ENCODE measurements around the gene METTL25. TPM values are rescaled to one million over a fixed set of nuclear protein-coding genes. Genes with fewer than 3 reads are reported as not detected.

METTL25 gene
- polyA plus RNA-seq, 1 of the 3 experiments (the other 2 are of a cell fraction), result 3.0 TPM

GRCh38 chr12:82456633-82457032 is 98.3 kb downstream of the METTL25 start:
- Histone ChIP-seq H3K9me3 (no peaks in the 10 kb centered on the region), H3F3A (replicated peaks; ENCODE audit: insufficient read depth) (peaks cover 4% of the 10 kb centered on the region), H3K27me3 (ENCODE audit: insufficient read depth) (no peaks in the 10 kb centered on the region), H3K27ac (ENCODE audit: low read depth in 2 of 2, low read length in 1 of 2) (no peak overlapping the region), H3K36me3 (replicated peaks in 1 of 2; ENCODE audit: control insufficient read depth in 1 of 2, insufficient read depth in 2 of 2, low read length in 1 of 2) (no peaks in the 10 kb centered on the region), H3K4me1 (ENCODE audit: control insufficient read depth in 1 of 2, insufficient read depth in 2 of 2, low read depth in 1 of 2, low read length in 1 of 2) (no peaks in the 10 kb centered on the region), H3K4me3 (ENCODE audit: low read depth in 2 of 2, low read length in 1 of 2) (no peak overlapping the region), H3K4me2 (no peak overlapping the region), H3K9me2 (no peaks in the 10 kb centered on the region), H4K20me1 (ENCODE audit: insufficient read depth) (no peaks in the 10 kb centered on the region), H3K79me2 (ENCODE audit: insufficient read depth) (no peaks in the 10 kb centered on the region), H2AFZ (ENCODE audit: low read depth) (no peak overlapping the region), H3K9ac (no peak overlapping the region)
- TF ChIP-seq MEF2A (IDR thresholded peaks at IDR 0.05; ENCODE audit: borderline replicate concordance, low read depth) (no peak), ELF1 (IDR thresholded peaks at IDR 0.05) (no peak), EZH2phosphoT487 (IDR thresholded peaks at IDR 0.05; ENCODE audit: borderline replicate concordance, low read depth) (no peak), SMC3 (IDR thresholded peaks at IDR 0.05; ENCODE audit: low read depth, low read length) (no peak), CHD2 (IDR thresholded peaks at IDR 0.05; ENCODE audit: low read length, partially characterized antibody) (no peak), EP300 (IDR thresholded peaks at IDR 0.05; ENCODE audit: borderline replicate concordance in 1 of 2, low read depth in 1 of 2, low read length in 1 of 2) (no peak), MXI1 (IDR thresholded peaks at IDR 0.05; ENCODE audit: low read depth, low read length) (no peak), PBX3 (IDR thresholded peaks at IDR 0.05) (no peak), SIN3A (IDR thresholded peaks at IDR 0.05; ENCODE audit: borderline replicate concordance, low read depth, low read length) (no peak), RCOR1 (IDR thresholded peaks at IDR 0.05; ENCODE audit: low read length) (no peak), JUND (IDR thresholded peaks at IDR 0.05) (no peak)
- TF ChIP-seq, protein P1, sequence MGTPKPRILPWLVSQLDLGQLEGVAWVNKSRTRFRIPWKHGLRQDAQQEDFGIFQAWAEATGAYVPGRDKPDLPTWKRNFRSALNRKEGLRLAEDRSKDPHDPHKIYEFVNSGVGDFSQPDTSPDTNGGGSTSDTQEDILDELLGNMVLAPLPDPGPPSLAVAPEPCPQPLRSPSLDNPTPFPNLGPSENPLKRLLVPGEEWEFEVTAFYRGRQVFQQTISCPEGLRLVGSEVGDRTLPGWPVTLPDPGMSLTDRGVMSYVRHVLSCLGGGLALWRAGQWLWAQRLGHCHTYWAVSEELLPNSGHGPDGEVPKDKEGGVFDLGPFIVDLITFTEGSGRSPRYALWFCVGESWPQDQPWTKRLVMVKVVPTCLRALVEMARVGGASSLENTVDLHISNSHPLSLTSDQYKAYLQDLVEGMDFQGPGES (IDR thresholded peaks at IDR 0.05; ENCODE audit: low read depth, low read length), result no peak
- TF ChIP-seq, protein P2, sequence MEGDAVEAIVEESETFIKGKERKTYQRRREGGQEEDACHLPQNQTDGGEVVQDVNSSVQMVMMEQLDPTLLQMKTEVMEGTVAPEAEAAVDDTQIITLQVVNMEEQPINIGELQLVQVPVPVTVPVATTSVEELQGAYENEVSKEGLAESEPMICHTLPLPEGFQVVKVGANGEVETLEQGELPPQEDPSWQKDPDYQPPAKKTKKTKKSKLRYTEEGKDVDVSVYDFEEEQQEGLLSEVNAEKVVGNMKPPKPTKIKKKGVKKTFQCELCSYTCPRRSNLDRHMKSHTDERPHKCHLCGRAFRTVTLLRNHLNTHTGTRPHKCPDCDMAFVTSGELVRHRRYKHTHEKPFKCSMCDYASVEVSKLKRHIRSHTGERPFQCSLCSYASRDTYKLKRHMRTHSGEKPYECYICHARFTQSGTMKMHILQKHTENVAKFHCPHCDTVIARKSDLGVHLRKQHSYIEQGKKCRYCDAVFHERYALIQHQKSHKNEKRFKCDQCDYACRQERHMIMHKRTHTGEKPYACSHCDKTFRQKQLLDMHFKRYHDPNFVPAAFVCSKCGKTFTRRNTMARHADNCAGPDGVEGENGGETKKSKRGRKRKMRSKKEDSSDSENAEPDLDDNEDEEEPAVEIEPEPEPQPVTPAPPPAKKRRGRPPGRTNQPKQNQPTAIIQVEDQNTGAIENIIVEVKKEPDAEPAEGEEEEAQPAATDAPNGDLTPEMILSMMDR (IDR thresholded peaks at IDR 0.05), result no peak
- TF ChIP-seq, protein P3, sequence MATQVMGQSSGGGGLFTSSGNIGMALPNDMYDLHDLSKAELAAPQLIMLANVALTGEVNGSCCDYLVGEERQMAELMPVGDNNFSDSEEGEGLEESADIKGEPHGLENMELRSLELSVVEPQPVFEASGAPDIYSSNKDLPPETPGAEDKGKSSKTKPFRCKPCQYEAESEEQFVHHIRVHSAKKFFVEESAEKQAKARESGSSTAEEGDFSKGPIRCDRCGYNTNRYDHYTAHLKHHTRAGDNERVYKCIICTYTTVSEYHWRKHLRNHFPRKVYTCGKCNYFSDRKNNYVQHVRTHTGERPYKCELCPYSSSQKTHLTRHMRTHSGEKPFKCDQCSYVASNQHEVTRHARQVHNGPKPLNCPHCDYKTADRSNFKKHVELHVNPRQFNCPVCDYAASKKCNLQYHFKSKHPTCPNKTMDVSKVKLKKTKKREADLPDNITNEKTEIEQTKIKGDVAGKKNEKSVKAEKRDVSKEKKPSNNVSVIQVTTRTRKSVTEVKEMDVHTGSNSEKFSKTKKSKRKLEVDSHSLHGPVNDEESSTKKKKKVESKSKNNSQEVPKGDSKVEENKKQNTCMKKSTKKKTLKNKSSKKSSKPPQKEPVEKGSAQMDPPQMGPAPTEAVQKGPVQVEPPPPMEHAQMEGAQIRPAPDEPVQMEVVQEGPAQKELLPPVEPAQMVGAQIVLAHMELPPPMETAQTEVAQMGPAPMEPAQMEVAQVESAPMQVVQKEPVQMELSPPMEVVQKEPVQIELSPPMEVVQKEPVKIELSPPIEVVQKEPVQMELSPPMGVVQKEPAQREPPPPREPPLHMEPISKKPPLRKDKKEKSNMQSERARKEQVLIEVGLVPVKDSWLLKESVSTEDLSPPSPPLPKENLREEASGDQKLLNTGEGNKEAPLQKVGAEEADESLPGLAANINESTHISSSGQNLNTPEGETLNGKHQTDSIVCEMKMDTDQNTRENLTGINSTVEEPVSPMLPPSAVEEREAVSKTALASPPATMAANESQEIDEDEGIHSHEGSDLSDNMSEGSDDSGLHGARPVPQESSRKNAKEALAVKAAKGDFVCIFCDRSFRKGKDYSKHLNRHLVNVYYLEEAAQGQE (IDR thresholded peaks at IDR 0.05; ENCODE audit: low read depth, low read length), result no peak
- WGBS (ENCODE audit: low lambda C conversion rate), result 91% methylated on average over 2 of the region's 2 CpGs
- CTCF ChIA-PET, result interaction anchor here (1.4 kb wide), 1 partner anchor 12 kb away, joined by 5 read pairs; no protein-coding TSS in a partner anchor
- DNase-seq, result no peak
- POLR2A ChIA-PET, result no interaction called here

All from SK-N-SH (cell line).